Epithelial cell of prostate (primary cell): ENCODE measurements around the gene DDX47.
A peak's percentile ranks its signal among the peaks of the same experiment; 100 is the strongest.

ENCODE experiments used
- DNase-seq: peaks from one replicate; pipeline ENCODE4 v3.0.0-alpha.2; 2011; ENCODE audit warnings: low read depth, low spot score
- H3K27ac ChIP-seq: fragments of 450-650 bp; 2 replicates; pipeline ENCODE4 v1.5.1; 2017; ENCODE audit warnings: mild to moderate bottlenecking

Gene DDX47

DNA sequence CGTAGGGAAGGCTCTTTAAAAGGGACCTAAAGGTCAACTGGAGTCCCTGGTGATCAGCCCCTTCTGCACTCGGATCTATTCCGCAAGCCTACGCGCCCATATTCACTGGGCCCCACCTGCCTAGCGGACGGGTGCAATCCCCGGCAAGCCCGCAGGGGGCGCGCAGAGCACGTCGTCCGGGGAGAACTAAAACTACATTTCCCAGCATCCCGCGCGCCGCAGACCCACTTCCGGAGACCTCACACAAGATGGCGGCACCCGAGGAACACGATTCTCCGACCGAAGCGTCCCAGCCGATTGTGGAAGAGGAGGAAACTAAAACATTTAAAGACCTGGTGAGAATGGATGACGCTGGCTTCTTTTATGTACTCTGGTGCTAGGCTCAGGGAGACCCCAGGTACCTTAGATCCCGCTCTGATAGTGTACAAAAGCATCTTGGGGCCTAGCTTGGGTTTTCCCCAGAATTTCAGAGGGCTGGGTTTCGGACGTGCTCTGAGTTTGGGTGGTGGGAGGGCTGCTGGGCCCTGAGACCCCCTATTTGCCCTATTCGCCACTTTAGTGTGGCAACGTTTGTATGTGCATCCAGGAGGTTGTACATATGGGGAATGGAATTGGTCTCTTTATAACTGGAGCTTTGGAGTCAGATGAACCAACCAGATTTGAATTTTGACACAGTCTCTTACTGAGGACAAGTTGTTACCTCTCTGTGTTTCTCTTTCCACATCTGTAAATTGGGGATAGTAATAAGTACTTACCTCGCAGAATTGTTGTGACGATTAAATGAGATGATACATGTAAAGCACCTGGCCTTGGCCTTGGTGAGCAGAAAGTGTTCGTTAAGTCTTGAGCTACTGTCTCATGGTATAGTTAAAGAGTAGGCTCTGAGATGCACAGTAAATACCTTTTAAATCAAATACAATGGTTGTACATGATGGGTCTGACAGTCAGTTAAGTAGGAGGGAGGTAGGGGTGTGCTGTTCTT lies at the start of gene DDX47:
Gene DDX47, plus strand, starts transcription at position 227 of the 982 bp plus-strand sequence. Its CDS starts 22 bp downstream, at position 249.
- peak within 1 kb of the TSS; percentile 62 for H3K27ac ChIP-seq
- DNase-seq: no peak

DNA sequence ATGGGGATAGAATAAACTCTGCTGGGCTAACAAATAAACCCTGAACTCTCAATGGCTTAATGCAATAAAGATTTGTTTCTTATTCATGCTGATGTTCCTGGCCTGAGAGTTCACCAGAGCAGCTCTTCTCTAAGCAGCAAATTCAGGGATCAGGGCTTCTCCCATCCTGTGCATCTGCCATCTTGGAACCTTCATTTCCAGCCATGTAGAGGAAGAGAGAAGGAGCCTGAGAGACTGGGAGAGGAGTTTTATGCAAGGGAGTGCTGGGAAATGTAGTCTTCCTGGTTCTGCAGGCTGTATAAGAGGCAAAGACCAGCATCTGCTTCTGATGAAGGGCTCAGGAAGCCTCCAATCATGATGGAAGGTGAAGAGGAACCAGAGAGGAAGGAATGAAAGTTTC lies 48.3 kb upstream of the DDX47 start:
- no peak for DNase-seq

GRCh38 chr12:12770262-12770661 lies 42.9 kb upstream of the DDX47 start:
- H3K27ac ChIP-seq: no peak overlapping the region
- no peak for DNase-seq

More for the DNA sequence above, 48.3 kb upstream of the DDX47 start:
- H3K27ac ChIP-seq: no peak overlapping the region

GRCh38 chr12:12774791-12775190 lies 38.4 kb upstream of the DDX47 start:
- no peak for DNase-seq
- no peak overlapping the region for H3K27ac ChIP-seq

DNA sequence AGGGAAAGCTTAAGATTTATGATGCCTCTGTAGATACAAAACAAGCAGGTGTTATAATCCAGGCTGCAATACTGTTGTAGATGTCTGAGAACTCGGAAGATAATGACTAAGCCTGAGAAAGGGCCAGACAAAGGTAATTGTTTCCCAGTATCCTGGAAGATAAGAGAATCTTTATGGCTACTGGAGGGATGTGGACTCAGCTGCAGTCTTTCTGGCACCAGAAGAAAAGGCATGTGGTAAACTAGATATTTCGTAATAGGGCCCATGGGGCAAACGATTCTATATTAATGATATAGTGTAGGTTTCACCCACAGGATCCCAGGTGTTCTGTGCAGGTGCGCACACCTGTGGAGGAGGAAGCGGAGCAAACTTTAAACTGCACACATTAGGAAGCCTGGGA lies 36.9 kb upstream of the DDX47 start:
- no peak for DNase-seq
- no peak overlapping the region for H3K27ac ChIP-seq

DNA sequence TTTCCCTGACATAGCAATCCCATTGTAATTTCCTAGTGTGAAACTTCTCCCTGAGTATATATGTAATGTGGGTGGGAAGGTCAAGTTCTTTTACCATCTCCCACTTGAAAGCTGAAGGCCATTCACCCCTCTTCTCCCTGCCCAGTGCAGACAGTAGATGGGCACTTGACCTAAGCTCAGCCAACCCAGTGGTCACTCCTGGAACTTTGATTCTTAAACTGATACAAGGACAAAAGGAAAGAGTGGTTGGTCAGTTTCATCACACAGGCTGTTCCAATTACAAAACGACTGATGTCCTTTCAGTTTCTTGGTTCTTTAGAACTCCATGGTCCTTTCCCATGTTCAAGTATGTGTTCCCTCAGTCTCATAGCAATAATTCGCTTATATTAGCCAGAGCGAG lies 36.1 kb upstream of the DDX47 start:
- H3K27ac ChIP-seq: no peak overlapping the region
- no peak for DNase-seq

GRCh38 chr12:12779007-12779406 lies 34.1 kb upstream of the DDX47 start:
- H3K27ac ChIP-seq: peak overlapping the region; percentile 4
- no peak for DNase-seq

DNA sequence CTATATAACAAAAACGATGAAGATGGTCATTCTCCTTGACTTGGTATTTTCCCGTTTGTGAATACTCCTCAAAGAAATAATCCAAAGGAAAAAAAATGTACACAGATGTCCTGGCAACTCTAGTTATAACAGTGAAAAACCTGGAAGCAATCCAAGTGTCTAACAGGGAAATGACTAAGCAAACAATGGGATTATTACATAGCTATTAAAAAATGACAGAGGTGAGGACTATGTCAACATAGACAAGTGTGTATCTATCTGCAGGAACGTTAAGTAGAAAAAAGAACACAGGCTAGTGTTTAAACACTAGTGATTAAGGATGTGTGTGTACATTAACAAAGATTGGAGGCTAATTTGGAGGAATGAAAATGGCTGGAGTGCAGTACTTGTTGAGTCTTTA lies 33.6 kb upstream of the DDX47 start:
- peak overlapping the region; percentile 4 for H3K27ac ChIP-seq
- DNase-seq: peak; percentile 69

GRCh38 chr12:12784116-12784515 lies 29.0 kb upstream of the DDX47 start:
- no peak overlapping the region for H3K27ac ChIP-seq
- no peak for DNase-seq

DNA sequence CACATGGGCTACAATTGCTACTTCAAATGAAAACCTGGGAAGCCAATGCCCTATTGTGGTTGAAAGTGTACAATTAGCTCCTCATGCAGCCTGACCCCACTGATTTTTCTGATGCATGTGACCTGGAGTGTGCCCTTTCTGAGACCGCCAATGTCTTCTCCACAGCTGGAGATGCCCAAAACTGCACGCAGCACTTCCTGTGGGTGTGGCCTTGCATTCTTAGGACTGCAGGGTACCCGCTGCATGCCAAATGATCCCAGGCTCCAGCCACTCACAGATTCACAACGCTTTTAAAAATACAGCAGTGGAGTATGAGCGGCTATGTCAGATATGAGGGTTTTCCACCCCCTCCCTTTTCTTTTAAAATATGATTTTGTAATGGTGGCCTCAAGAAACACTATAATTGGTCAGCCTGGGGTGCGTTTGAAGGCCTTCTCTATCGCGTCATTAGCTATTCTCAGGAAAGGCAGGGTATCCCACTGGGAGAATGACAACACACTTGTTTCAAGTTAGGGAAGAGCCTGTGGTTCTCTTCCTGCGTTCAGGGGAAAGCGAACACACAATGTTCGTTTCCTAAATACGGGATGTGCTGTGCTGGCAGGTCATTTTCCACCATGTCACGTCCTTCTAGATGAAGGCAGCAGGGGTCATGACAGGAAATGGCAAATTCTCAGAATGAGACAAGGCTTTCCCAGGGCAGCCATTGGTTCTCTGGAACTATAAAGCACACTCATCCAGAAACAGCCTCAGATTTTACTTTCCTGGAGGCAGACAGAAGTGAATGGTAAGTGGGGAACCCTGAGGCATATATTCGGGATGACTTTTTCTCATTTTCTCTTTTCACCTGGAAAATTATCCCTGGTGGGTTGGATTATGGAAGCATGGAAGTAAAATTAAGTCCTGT lies 28.0 kb upstream of the DDX47 start, which contains the start of gene APOLD1:
Gene APOLD1, plus strand, starts transcription at position 749 of the 904 bp plus-strand sequence. Its CDS starts 33 bp downstream, at position 782.
- DNase-seq: no peak
- peak within 1 kb of the TSS; percentile 27 for H3K27ac ChIP-seq

- H3K27ac ChIP-seq: peak overlapping the region; percentile 27
- no peak for DNase-seq
These were observed 26.8 kb upstream of the DDX47 start for GRCh38 chr12:12786351-12786705.

DNA sequence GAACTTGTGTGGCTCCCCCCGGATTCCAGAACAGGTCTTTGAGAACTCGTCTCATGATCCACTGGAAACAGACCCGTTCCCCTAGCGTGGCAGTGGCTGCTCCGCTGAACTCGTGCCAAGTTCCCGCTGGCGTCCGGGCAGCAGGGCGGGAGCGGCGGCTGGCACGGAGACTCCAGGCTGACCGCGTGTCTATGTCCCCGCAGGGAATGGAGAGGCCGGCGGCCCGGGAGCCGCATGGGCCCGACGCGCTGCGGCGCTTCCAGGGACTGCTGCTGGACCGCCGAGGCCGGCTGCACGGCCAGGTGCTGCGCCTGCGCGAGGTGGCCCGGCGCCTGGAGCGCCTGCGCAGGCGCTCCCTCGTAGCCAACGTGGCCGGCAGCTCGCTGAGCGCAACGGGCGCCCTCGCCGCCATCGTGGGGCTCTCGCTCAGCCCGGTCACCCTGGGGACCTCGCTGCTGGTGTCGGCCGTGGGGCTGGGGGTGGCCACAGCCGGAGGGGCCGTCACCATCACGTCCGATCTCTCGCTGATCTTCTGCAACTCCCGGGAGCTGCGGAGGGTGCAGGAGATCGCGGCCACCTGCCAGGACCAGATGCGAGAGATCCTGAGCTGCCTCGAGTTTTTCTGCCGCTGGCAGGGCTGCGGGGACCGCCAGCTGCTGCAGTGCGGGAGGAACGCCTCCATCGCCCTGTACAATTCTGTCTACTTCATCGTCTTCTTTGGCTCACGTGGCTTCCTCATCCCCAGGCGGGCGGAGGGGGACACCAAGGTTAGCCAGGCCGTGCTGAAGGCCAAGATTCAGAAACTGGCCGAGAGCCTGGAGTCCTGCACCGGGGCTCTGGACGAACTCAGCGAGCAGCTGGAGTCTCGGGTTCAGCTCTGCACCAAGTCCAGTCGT lies 26.2 kb upstream of the DDX47 start:
- H3K27ac ChIP-seq: peak overlapping the region; percentile 27
- DNase-seq: no peak

DNA sequence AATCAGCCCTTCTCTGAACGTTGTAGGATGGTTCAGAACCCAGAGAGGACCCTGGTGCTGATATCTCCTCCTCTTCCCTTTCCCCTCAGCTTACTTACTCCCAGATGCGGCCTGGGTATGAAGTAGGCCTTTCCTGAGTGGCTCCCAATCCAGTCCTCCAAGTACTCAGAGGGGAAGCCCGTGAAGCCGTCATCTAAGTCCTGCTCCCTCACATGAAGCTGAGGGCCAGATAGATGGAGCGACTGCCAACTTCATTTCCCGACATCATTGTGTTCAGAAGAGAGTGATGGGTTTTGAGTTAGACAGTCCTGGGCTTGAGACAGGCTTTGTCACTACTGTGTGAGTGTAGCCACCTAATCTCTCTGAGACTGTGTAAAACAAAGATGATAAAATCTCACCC lies 25.0 kb upstream of the DDX47 start:
- H3K27ac ChIP-seq: no peak overlapping the region
- DNase-seq: no peak

- peak; percentile 59 for DNase-seq
These were observed 24.3 kb upstream of the DDX47 start for GRCh38 chr12:12788675-12789368.

DNA sequence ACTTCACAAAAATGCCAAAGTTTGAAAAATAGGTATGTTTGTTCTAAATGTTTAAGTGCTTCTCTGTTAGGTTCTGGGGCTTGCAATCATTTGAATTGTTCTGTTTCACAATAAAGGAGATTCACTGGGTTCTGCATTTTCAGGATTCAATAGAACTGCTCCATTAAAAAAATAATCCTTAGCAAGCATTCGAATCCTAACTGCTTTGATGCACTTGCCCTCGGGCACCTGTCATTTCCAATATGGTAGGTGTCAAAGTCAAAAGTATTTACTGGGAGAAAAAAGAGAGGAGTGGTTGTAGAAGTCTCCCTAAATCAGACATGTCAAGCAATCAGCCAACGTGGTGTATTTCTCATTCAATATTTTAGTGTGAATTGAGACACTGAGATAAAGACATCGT lies 22.2 kb upstream of the DDX47 start:
- no peak overlapping the region for H3K27ac ChIP-seq
- no peak for DNase-seq

More at GRCh38 chr12:12788675-12789368, 24.3 kb upstream of the DDX47 start:
- no peak overlapping the region for H3K27ac ChIP-seq

DNA sequence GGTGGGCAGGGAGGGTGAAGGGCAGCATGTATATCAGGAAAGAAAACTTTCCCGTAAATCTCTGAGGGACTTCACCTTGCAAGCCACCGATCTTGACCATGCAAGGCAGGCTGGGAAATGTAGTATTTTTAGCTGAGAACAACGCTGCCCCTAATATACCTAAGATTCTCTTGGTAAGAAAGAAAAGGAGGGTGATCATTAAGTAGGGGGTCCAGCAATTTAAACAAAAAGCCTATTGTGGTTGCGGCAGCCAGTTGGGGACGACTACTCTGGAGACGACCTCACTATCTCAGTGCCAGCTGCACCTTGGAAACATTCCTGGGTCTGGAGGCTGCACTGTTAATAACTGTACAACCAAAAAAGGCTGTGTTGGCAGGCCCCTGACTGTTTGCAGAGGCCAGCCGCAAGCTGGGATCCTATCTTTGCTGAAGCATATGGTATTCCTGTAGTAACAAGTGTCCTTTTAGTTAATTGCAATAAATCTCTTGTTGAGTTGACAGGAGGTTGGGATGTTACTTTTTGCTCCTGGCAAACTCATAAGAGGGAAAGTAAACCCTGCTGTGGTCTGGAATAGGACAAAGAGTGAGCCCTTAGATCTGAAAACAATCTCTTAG lies 21.3 kb upstream of the DDX47 start:
- no peak overlapping the region for H3K27ac ChIP-seq

DNA sequence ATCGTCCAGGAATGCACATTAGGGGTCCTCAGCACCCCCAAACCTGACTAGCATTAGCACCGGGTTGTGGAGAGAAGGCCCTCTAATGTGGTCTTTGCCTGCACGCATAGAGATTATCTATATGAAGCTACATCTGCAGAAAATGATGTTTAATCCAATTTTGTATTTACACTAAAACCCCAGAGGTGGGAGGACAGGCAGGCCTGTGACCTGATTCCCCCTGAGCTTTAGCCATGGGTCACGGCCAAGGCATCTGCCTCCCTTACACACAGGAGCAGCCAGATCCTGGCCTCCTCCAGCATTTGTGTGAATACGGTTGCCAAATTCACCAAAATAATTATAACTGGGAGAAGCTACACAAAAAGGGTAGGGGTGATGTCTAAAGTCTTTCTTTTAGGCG lies 20.7 kb upstream of the DDX47 start:
- no peak for DNase-seq
- no peak overlapping the region for H3K27ac ChIP-seq

More for the DNA sequence above, 21.3 kb upstream of the DDX47 start:
- DNase-seq: no peak

- DNase-seq: no peak
These were observed 18.5 kb upstream of the DDX47 start for GRCh38 chr12:12794686-12795085.

DNA sequence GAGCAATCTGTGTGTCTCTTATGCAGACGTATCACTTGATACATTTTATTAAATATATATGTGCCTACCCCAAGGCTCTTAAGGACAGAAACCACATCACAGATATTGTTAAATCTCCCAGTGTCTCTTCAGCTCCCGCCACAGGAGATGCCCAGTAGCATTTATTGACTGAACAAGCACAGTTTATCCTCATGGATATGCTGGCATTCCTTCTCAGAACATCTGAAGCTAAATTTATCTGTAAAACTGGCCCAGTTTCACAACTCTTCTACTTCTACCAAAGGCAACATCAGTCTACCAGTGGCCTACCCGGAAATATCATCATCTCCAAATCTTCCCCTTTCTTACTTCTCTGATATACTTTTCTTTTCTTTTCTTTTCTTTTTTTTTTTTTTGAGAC lies 17.0 kb upstream of the DDX47 start:
- no peak overlapping the region for H3K27ac ChIP-seq
- DNase-seq: no peak

More at GRCh38 chr12:12794686-12795085, 18.5 kb upstream of the DDX47 start:
- H3K27ac ChIP-seq: peak overlapping the region; percentile 24
